ENCODE data around the gene HGS. TPM values are rescaled to one million over a fixed set of nuclear protein-coding genes. Genes with fewer than 3 reads are reported as not detected.

HGS gene
- polyA plus RNA-seq, 1 donor from 2014 or later, result 81.1 TPM

GRCh38 chr17:81676906-81677305 is 6.9 kb upstream of the HGS start:
- no peak overlapping the region for H3K9ac ChIP-seq (ENCODE audit: low read length)
- H3K4me3 ChIP-seq (ENCODE audit: low read length), result no peak overlapping the region
- no peaks in the 10 kb centered on the region for H3K27me3 ChIP-seq (ENCODE audit: insufficient read depth, low read depth, low read length)
- no peak overlapping the region for H3K27ac ChIP-seq (ENCODE audit: low read length)
- peaks cover 5% of the 10 kb centered on the region for H3K79me2 ChIP-seq (replicated peaks; ENCODE audit: insufficient read depth, low read length)
- no peaks in the 10 kb centered on the region for H3F3A ChIP-seq (ENCODE audit: insufficient read depth, low read length, poor library complexity, severe bottlenecking)
- no peaks in the 10 kb centered on the region for H3K9me2 ChIP-seq (ENCODE audit: insufficient read depth, low read length)
- H2AFZ ChIP-seq (ENCODE audit: low read depth, low read length), result no peak overlapping the region
- H3K4me2 ChIP-seq (ENCODE audit: low read length), result no peak overlapping the region
- H3K36me3 ChIP-seq (ENCODE audit: insufficient read depth, low read length), result no peaks in the 10 kb centered on the region
- H3K9me3 ChIP-seq (ENCODE audit: low read length), result no peaks in the 10 kb centered on the region
- no peaks in the 10 kb centered on the region for H4K20me1 ChIP-seq (ENCODE audit: insufficient read depth)
- no peak for TF ChIP-seq EP300 (conservative IDR thresholded peaks at IDR 0.05; ENCODE audit: poor library complexity, severe bottlenecking)
- TF ChIP-seq POLR2AphosphoS5 (IDR thresholded peaks at IDR 0.05), result no peak
- TF ChIP-seq TAF1 (IDR thresholded peaks at IDR 0.05; ENCODE audit: low read depth), result no peak
- no peak for TF ChIP-seq MXI1 (conservative IDR thresholded peaks at IDR 0.05; ENCODE audit: poor library complexity, severe bottlenecking)
- TF ChIP-seq REST (IDR thresholded peaks at IDR 0.05; ENCODE audit: borderline replicate concordance), result no peak
- TF ChIP-seq SMC3 (conservative IDR thresholded peaks at IDR 0.05; ENCODE audit: poor library complexity), result no peak
- TF ChIP-seq EZH2 (IDR thresholded peaks at IDR 0.05; ENCODE audit: borderline replicate concordance, insufficient read depth, low read length, poor library complexity, severe bottlenecking), result no peak
- TF ChIP-seq RAD21 (conservative IDR thresholded peaks at IDR 0.05), result no peak
- TF ChIP-seq CTCF (IDR thresholded peaks at IDR 0.05; ENCODE audit: poor library complexity, severe bottlenecking), result no peak

- Histone ChIP-seq H3K4me3 (ENCODE audit: low read length) (no peak overlapping the region), H3K4me2 (ENCODE audit: low read length) (no peak overlapping the region), H3F3A (ENCODE audit: insufficient read depth, low read length, poor library complexity, severe bottlenecking) (no peaks in the 10 kb centered on the region), H3K9me2 (ENCODE audit: insufficient read depth, low read length) (no peaks in the 10 kb centered on the region), H3K27ac (ENCODE audit: low read length) (no peak overlapping the region), H3K36me3 (ENCODE audit: insufficient read depth, low read length) (no peaks in the 10 kb centered on the region), H4K20me1 (ENCODE audit: insufficient read depth) (peaks cover 4% of the 10 kb centered on the region), H3K9me3 (ENCODE audit: low read length) (no peaks in the 10 kb centered on the region), H3K9ac (ENCODE audit: low read length) (no peak overlapping the region), H2AFZ (ENCODE audit: low read depth, low read length) (no peak overlapping the region), H3K27me3 (ENCODE audit: insufficient read depth, low read depth, low read length) (no peaks in the 10 kb centered on the region), H3K79me2 (replicated peaks; ENCODE audit: insufficient read depth, low read length) (peaks cover 32% of the 10 kb centered on the region)
- no peak for TF ChIP-seq EP300 (conservative IDR thresholded peaks at IDR 0.05; ENCODE audit: poor library complexity, severe bottlenecking)
- no peak for TF ChIP-seq SMC3 (conservative IDR thresholded peaks at IDR 0.05; ENCODE audit: poor library complexity)
- TF ChIP-seq REST (IDR thresholded peaks at IDR 0.05; ENCODE audit: borderline replicate concordance), result no peak
- TF ChIP-seq POLR2AphosphoS5 (IDR thresholded peaks at IDR 0.05), result no peak
- TF ChIP-seq TAF1 (IDR thresholded peaks at IDR 0.05; ENCODE audit: low read depth), result no peak
- TF ChIP-seq MXI1 (conservative IDR thresholded peaks at IDR 0.05; ENCODE audit: poor library complexity, severe bottlenecking), result no peak
- TF ChIP-seq EZH2 (IDR thresholded peaks at IDR 0.05; ENCODE audit: borderline replicate concordance, insufficient read depth, low read length, poor library complexity, severe bottlenecking), result no peak
- TF ChIP-seq RAD21 (conservative IDR thresholded peaks at IDR 0.05), result no peak
- no peak for TF ChIP-seq CTCF (IDR thresholded peaks at IDR 0.05; ENCODE audit: poor library complexity, severe bottlenecking)
Observed at GRCh38 chr17:81680150-81680549, 3.7 kb upstream of the HGS start.
